ENCODE results near the gene LFNG. TPM values are rescaled to one million over a fixed set of nuclear protein-coding genes. Genes with fewer than 3 reads are reported as not detected.

LFNG gene
- total and polyA plus RNA-seq, 9 of the 15 experiments (the other 6 are each of a cell fraction or from before 2014, with no cell fraction given), result 0.03 to 0.89 (median 0.25) TPM; not detected in 1

- TF ChIP-seq, protein P1, sequence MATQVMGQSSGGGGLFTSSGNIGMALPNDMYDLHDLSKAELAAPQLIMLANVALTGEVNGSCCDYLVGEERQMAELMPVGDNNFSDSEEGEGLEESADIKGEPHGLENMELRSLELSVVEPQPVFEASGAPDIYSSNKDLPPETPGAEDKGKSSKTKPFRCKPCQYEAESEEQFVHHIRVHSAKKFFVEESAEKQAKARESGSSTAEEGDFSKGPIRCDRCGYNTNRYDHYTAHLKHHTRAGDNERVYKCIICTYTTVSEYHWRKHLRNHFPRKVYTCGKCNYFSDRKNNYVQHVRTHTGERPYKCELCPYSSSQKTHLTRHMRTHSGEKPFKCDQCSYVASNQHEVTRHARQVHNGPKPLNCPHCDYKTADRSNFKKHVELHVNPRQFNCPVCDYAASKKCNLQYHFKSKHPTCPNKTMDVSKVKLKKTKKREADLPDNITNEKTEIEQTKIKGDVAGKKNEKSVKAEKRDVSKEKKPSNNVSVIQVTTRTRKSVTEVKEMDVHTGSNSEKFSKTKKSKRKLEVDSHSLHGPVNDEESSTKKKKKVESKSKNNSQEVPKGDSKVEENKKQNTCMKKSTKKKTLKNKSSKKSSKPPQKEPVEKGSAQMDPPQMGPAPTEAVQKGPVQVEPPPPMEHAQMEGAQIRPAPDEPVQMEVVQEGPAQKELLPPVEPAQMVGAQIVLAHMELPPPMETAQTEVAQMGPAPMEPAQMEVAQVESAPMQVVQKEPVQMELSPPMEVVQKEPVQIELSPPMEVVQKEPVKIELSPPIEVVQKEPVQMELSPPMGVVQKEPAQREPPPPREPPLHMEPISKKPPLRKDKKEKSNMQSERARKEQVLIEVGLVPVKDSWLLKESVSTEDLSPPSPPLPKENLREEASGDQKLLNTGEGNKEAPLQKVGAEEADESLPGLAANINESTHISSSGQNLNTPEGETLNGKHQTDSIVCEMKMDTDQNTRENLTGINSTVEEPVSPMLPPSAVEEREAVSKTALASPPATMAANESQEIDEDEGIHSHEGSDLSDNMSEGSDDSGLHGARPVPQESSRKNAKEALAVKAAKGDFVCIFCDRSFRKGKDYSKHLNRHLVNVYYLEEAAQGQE (IDR thresholded peaks at IDR 0.05; ENCODE audit: borderline replicate concordance), result no peak
- TF ChIP-seq, protein P1 (CRISPR knock-in tag; IDR thresholded peaks at IDR 0.05; ENCODE audit: low read depth), result no peak
- no peak for TF ChIP-seq OTX1 (CRISPR knock-in tag; IDR thresholded peaks at IDR 0.05)
- TF ChIP-seq JUND (IDR thresholded peaks at IDR 0.05; ENCODE audit: borderline replicate concordance, low read depth, low read length), result peak; percentile 89
- peak; percentile 69; the same call in 1 of the 3 replicates for TF ChIP-seq JUND (tag; IDR thresholded peaks at IDR 0.05; ENCODE audit: borderline replicate concordance, low read depth, low read length)
- no peak for TF ChIP-seq DEAF1 (CRISPR knock-in tag; IDR thresholded peaks at IDR 0.05)
- TF ChIP-seq ZBTB7A (IDR thresholded peaks at IDR 0.05; ENCODE audit: borderline replicate concordance, control insufficient read depth, low read depth, low read length), result peak; percentile 53; the same call in 1 of the 2 replicates
- TF ChIP-seq EGR1 (conservative IDR thresholded peaks at IDR 0.05), result peak; percentile 66
- TF ChIP-seq ILF3 (IDR thresholded peaks at IDR 0.05; ENCODE audit: borderline replicate concordance), result no peak
- TF ChIP-seq ZBTB26 (CRISPR knock-in tag; IDR thresholded peaks at IDR 0.05), result no peak
- peak; percentile 68; the same call in 1 of the 2 replicates for TF ChIP-seq SMARCE1 (IDR thresholded peaks at IDR 0.05)
- TF ChIP-seq ZFP36 (IDR thresholded peaks at IDR 0.05; ENCODE audit: low read depth, low read length, partially characterized antibody), result no peak
- no peak for TF ChIP-seq E2F3 (CRISPR knock-in tag; IDR thresholded peaks at IDR 0.05)
- TF ChIP-seq TBP (optimal IDR thresholded peaks at IDR 0.05; ENCODE audit: low read depth, low read length), result no peak
These were observed 8.2 kb downstream of the LFNG start (continued) for GRCh38 chr7:2527505-2528467.
